ENCODE measurements around the gene SLC16A2.
A peak's percentile ranks its signal among the peaks of the same experiment; 100 is the strongest.
"Not testable (repeated sequence)": the region's sequence is repeated elsewhere in the genome, so short reads cannot be mapped to it uniquely, and the experiment has no call there.

SLC16A2 gene

DNA sequence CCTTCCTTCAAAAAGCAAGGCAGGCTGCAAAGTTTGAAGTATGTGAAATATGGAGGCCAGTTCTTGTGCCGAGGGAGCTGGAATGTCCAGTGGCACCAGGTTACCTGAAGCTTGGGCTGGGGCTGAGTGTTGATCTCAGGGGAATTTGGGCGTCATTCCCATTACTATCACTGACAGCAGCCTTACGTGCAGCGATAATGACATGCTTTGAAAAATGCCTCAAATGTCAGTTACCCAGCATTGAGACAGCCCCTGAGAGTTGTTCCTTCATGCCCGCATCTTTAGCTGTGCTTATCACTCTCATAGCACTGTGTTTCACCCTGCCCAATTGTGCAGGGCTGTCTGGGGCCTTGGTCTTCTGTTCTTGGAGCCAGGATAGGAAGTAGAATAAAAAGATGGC, 27.4 kb downstream of the SLC16A2 start:
- DNase-seq: no peak

DNA sequence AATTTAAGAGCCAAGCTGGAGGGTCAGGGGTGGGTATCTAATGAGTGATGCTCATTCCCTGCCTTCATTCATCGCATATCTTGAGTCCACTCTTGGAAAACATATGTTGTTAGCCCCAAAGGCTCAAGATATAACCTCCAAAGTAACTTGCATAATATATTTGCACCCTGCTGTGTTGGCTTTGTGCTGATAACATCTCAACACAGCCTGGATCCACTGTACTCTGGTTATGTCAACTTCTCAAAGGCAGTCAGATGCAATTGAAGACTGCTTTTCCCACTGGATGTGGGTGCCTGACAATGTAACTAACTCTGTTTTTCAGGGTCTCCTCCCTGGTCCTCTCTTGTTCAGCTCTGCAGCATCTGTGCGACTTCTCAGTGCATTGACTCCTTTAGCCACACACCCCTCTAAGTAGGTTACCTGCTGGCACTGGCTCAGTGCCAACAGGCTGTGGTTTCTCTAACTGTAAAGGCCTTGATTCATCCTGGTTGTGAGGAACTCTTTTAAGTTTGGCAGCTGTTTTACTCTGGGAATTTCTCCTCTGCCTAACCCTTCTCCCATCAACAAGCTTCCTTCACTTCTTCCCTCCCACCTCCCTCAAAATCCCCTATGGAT, 28.1 kb downstream of the SLC16A2 start:
- peak; percentile 3 to 9 for DNase-seq

DNA sequence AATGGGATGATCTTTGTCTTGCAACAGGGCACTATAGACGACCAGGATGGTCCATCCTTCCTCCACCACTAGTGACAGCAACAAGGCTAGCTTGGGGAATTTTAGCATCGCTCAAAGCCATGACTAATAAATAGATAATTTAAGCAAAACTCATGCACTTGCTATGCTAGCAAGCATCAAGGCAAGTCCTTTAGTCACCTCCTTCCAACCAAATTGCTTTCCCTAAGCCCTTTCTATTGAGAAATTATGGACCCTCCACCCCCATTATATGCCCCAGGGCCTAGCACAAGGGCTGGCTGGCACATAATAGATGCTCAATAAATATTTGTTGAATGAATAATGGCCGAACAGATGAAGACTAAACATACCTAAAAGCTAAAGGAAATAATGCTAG, 28.6 kb downstream of the SLC16A2 start:
- no peak for DNase-seq

DNA sequence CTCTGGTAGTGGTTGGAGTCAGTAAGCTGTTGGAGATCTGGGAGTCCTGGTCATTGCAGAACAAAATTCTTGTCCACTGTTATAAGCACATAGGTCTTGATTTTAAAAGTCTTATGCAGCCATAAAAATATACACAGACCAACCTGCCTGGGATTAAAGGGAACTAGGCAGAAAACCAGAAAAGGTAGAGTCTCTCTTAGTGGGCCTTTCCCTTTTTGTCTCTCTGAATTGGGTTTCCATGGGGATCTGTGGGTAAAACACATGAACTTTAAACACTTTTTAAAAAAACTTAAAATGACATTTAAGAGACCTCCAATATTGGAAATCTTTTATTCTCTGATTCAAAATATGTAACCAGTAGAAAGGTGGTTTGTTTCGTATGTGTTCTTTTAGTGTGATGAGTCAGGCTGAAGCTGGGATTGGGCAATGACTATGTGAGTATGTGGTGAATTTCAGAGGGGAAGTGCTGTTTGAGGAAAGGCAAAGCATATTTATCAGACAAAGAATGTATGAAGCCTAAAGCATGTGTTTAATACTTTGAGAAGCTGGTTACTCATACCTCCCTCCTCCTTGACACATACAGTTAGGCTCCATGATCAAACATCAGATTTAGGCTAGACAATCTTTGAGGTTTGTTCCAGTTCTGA, 29.6 kb downstream of the SLC16A2 start:
- peak in 1 of 2 donors; percentile 6 for DNase-seq

DNA sequence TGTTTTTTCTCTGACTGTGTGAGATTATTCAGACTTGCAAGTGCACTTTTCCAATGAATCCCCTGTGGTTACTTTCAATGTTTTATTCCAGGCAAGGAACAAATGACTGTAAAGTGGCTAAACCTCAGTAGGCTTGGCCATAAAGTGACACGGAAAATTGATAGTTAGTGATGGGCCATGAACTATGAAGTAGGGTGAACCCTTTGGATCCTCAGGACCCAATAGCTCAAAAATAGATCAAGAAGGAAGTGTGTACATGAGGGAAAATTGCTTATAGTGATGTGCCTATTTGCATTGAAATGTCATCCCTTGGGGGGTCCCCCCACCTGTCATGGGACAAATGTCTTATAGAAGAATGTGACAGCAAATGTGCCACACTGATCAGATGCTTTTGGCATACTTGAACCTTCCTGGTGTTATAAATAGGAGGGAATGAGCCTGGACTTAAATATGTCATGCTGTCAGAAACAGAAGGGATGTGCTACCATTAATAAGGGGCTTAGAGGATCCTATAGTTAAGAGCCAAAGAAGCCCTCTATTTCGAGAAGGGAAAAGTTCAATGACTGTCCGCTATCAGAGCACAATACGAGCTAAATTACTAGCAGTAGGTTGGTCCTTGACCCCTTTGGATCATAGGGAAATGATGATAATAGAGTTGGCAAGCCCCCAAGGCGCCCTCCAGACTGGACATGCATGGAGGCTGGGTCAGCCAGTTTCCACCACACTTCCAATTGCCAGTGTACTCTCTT, 30.3 kb downstream of the SLC16A2 start:
- DNase-seq: no peak

DNA sequence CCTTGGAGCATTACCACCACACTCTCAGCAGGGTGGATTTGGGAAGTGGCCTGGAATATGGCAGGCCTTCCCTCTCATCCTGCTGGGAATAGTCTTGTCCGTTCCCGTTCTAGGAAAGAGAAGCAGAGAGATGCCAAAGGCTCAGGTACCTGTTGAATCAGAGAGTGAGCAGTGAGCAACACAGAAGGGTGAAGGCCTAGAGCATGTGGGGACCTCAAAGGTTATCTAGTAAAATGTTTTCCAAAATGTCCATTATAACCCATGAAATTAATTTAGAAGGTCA, 30.8 kb downstream of the SLC16A2 start:
- no peak for DNase-seq

DNA sequence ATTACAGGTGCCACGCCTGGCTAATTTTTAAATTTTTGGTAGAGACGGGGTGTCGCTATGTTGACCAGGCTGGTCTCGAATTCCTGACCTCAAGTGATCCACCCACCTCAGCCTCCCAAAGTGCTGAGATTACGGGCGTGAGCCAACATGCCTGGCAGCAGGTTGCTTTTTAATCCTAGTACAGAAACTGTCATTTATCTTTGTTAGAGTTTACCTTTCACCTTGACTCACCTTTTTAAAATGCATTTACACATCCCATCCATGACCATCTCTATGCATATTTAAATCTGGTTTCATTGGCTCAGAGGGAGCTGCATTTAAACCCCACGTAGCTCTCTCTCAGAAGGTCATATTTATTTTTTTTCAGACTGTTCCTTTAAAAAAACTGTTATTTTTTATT, 31.9 kb downstream of the SLC16A2 start:
- no peak for DNase-seq

DNA sequence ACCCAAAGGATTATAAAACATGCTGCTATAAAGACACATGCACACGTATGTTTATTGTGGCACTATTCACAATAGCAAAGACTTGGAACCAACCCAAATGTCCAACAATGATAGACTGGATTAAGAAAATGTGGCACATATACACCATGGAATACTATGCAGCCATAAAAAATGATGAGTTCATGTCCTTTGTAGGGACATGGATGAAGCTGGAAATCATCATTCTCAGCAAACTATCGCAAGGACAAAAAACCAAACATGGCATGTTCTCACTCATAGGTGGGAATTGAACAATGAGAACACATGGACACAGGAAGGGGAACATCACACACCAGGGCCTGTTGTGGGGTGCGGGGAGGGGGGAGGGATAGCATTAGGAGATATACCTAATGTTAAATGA, 32.9 kb downstream of the SLC16A2 start:
- not testable (repeated sequence) for DNase-seq

DNA sequence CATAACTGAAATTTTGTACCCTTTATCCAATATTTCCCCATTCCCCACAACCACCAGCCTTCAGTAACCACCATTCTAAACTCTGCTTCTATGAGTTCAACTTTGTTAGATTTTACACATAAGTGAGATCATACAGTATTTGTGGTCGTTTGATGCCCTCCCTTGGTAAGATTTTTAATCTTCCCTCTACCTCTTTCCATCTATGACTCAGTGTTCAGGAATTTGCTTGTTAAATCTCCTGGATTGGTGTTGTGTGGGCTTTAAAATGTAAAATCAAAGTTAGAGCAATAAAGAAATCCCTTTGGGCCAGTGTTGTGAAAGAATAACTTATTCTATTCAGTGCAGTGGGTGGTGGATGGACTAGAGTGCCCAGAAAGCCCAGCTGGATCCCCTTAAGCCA, 37.4 kb downstream of the SLC16A2 start:
- DNase-seq: no peak

DNA sequence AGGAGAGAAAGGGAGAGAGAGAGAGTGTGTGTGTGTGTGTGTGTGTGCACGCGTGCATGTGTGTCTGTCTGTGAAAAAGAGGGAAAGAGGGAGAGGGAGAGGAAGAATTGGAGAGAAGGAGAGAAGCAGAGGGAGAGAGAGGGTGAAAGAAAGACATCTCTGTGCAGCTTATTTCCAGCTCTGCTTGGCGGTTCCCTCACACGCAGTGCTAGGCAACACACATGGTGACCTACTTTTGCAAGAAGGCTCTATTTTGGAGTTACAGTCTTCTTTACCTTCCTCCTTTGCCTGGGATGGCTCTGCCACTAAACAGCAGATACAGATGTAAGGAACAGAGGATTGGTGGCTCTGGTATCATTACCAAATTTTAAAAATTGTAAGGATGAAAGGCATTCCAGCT, 40.1 kb downstream of the SLC16A2 start:
- DNase-seq: no peak

DNA sequence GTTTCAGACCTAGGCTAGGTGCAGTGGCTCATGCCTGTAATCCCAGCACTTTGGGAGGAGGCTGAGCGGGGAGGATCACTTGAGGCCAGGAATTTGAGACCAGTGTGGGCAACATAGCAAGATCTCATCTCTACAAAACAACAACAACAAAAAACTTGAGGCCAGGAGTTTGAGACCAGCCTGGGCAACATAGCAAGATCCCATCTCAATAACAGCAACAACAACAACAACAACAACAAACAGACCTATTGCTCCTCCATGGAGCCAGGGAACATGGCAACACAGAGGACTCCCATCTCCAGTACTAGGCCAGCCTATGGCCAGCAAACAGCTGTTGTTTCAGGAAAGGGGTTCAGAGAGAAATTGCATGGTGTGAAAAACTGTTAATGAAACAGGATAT, 43.4 kb downstream of the SLC16A2 start:
- DNase-seq: no peak

DNA sequence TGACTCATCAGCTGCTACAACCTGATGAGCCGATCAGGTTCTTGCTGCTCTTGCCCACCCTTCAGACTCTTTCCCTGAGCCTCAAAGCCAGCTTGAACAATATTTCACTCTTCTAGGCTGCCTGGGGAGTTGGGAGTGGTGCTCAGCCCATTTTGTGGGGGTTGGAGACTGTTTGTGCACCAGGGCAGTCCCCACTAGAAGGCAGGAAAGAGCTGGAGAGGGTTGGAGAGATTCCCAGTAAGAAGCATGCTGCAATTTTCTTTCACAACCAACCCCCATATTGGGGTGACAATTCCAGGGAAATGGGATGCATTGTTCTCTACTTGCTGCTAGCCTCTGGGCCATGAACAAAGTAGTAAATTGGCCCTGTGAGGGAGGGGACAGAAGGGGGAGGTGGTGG, 44.1 kb downstream of the SLC16A2 start:
- no peak for DNase-seq

DNA sequence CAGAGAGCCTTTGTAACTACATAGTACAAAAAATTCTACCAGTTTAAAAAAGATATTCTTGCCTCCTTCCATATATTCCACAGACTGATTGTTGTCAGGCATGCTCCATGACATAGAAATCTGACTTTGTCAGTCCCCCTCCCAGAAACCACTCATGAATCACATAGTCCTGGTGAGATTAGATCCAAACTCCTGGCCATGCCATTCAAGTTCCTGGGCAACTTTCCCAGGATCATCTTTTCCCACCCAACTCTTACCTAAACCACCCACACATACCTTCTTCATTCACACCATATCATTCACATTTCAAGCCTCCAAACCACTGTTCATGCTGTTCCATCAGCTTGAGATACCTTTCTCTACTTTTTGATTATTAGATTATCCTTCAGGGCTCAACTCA, 46.4 kb downstream of the SLC16A2 start:
- no peak for DNase-seq

DNA sequence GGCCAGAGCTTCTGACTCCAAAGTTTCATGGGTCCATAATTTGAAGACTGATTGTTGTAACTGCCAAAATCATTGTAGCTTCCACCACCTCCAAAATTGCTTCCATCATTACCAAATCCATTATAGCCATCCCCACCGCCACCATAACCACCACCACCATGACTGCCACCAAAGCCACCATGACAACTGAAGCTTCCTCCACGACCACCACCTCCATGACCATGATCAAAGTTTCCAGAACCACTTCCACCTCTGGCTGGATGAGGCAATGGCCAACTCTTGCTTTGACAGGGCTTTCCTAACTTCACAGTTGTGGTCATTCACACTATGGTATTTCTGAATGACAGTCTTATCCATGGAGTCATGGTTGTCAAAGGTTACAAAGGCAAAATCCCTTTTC, 51.8 kb downstream of the SLC16A2 start:
- not testable (repeated sequence) for DNase-seq

DNA sequence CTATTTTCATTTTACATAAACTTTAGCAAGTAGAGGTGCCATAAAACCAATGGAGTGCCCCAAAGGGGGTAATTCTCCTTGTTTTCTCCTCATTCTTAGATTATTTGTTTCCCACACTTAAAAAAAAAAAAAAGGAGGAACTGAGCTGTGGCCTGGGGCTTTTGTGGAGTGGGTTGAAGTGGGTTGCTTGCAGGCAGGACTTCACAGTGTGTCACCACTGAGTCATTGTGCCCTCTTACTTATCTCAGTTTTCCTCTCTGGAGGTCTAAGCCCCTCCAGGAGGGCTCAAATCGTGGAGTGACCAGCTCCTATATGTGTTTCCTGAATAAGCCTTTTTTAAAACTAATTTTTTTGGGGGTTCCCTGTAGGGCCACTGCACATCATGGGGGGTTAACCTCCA, 69.0 kb downstream of the SLC16A2 start:
- DNase-seq: no peak

DNA sequence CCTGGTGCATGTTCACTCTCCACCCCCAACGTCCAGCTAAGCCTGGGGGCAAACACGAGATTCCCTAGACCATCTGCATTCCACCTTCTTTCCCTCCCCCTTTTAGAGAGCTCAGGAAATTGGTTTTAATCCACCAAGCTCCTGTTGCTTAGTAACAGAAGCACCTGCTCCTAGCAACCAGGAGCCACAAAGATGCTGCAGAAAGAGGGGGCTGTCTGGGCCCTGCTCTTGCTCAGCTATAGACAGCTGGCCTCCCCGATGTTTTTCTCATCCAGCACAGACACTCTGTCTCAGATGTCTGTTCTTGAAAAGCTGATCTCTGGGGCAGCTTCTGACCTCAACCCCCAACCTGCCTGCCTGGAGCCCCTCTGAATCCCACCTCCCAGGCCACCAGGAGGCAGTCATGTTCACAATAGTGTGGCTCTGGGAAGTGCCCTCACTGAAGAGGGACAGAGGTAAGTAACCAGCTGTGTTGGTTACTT, 71.5 kb downstream of the SLC16A2 start:
- DNase-seq: peak in 1 of 2 donors; percentile 12

DNA sequence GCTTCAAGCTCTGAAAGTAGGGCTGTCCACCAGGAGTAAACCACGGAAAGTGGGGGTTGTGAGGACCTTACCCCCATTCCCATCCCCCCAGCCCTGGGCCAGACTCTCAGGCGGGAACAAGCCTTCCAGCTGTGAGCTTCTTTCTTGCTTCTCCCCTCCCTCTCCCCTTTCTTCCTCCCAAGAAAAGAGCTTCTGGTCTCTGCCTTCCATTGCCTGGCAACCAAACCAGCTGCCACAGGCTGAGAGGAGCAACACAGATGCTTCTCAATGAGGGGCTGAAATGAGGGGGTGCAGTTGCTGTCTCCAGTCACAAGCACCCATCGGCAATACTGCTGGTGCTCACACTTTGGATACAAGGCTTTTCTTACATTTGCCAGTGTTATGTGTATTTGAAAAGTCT, 72.5 kb downstream of the SLC16A2 start:
- no peak for DNase-seq

DNA sequence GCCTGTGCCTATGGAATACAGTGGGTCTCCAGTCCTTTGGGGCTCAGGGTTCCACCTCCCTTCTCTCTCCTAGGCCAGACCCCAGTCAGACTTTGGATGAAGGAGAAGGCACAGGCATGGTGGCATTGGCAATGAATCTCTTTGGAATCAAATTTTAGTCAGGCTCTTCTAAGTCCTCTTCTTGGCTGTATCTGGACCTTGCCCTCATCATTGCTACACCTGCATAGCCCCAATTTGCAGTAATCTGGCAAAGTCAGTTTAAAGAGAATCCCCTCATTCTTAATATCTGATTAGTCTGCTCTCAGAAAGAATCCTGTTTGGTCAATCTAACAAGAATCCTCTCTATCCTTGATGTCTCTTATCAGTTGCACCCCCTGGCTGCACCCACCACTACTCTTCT, 77.6 kb downstream of the SLC16A2 start:
- DNase-seq: no peak

DNA sequence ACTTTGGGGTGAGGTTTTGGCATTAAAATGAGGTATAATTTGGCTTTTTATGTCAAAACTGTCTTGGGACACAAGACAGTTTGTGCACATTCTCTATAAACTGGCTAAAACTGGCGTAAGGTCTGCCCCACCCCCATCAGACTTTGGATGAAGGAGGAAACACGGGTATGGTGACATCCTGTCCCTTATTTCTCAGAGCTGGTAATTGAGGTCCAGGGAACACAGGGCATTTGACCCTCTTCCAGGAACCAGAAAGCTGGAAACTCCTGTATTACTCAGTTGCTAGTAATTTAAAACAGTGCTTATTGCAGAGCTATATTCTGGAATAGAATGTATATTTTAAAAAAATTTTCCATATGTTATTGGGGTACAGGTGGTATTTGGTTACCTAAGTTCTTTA, 78.8 kb downstream of the SLC16A2 start:
- no peak for DNase-seq

DNA sequence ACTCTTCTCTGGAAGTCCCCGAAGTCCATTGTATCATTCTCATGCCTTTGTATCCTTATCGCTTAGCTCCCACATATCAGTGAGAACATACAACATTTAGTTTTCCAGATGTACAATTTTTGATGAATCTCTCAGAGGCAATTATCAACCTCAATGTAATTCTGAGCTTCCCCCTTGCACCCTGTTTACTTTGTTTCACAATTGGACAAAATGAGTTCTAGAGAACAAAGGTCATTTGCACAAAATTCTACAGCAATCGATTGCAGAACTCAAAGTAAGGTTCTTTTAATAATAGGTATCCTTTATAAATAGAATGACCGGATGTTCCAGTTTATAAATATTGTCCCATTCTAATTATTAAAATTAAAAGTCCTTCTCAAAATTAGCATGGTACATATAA, 79.3 kb downstream of the SLC16A2 start:
- no peak for DNase-seq

DNA sequence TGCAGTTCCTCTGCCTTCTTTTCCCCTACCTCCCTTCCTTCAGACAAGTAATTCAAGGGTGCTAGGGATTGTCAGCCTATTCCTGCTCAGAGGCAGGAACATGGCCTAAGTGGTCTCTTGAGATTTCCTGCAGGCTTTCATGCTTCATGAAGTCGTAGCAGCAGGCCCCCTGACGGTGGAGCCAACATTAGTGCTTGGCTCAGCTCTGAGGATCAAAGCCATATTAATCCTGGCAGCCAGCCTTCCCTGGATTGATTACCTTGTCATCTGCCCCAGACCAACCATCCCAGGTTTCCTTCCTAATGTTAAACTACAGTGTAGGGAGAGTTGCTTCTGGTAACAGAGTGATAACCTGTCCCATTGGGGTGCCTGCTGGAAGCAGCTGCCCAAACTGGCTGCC, 84.1 kb downstream of the SLC16A2 start:
- DNase-seq: no peak

DNA sequence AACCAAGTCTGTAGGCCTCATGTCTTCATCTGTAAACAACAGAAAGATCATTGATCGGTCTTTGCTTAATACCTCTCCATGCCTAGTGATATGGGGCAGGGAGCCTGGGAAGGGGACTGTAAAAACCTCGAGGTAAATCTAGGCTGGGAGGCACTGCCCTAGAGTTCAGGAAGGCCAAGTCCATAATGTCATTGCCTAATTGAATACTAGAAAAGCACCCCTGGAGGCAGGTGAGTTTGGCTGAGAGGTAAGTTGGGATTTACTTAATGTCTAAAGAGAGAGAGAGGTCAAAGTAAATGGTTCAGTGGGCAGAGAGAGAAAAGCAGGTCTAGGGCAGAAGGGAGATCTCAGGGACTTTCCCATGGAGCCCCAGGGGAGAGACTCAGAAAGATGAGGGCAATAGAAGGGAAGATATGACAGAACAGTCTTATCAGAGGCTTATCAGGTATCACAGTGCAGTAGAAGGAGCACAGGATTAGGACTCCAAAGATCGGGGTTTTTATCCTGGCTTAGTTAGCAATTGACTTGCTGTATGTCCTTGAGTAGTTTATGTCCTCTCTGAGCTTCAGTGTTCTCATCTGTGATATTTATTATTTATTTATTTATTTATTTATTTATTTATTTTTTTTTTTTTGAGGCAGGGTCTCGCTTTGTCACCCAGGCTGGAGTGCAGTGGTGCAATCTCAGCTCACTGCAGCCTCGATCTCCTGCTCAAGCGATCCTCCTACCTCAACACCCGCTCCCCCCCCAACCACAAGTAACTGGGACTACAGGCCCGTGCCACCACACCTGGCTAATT, 85.2 kb downstream of the SLC16A2 start:
- DNase-seq: no peak

DNA sequence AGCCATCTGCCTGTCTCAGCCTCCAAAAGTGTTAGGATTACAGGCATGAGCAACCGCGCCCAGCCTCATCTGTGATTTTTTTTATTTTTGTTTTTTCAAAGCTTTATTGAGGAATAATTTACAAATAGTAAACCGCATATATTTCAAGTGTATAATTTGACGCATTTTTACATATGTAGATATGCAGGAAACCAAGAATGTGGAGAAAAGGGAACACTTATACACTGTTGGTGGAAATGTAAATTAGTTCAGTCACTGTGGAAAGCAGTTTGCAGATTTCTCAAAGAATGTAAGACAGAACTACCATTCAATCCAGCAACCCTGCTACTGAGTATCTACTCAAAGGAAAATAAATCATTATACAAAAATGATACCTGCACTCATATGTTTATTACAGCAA, 85.9 kb downstream of the SLC16A2 start:
- no peak for DNase-seq

DNA sequence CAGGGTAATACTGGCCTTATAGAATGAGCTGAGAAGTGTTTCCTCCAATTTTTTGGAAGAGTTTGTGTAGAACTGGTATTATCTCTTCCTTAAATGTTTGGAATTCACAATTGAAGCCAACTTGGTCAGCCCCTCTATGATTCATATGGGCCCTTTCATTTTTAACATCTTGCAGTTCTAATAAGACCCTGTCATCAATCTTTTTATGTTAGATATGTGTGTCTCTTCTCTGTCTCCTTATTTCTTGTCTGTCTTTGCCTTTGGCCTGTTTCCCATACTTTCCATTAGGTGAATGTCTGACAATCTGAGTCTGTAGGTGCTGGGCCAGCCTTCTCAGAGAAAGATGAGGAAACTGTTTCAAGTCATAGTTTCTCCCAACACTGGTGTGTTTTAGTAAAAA, 88.7 kb downstream of the SLC16A2 start:
- DNase-seq: no peak
